GM12878 (cell line): ENCODE data around the gene VSTM2B. TPM values are rescaled to one million over a fixed set of nuclear protein-coding genes. Genes with fewer than 3 reads are reported as not detected.

ENCODE experiments used
- ATAC-seq: fragments of 200-7000 bp; cut with Tn5 transposase; 3 replicates; pipeline ENCODE4 v1.9.1; 2020; ENCODE audit warnings: mild to moderate bottlenecking, moderate library complexity
- BruUV-seq: library from RNA; stranded (reverse); fragments of 400-500 nt; replicated peaks from 2 replicates; lab custom pipeline; 2021; lab: Mats Ljungman, UMichigan
- CTCF ChIA-PET: fragments of 300-600 bp; sonication (Branson Sonifier 250); formaldehyde crosslinking; extraction: SDS; loops from one replicate; lab custom pipeline; 2021; ENCODE audit warnings: inconsistent platforms; lab: Yijun Ruan, JAX
- POLR2A ChIA-PET: fragments of 350-600 bp; formaldehyde crosslinking; extraction: SDS; loops from one replicate; lab custom pipeline; 2021; ENCODE audit warnings: inconsistent platforms; lab: Charles Lee
- RAD21 ChIA-PET: fragments of 300-600 bp; sonication (Branson Sonifier 250); formaldehyde crosslinking; loops from one replicate; lab custom pipeline; 2023; ENCODE audit warnings: antibody characterized with exemption; ENCODE audit not compliant: unreplicated experiment; lab: Charles Lee
- SMC1A ChIA-PET: fragments of 300-600 bp; sonication (Branson Sonifier 250); formaldehyde crosslinking; loops from one replicate; lab custom pipeline; 2023; ENCODE audit not compliant: unreplicated experiment, uncharacterized antibody; lab: Charles Lee
- DNase-seq: peaks from one replicate; pipeline ENCODE4 v3.0.0-alpha.2; 2011; ENCODE audit warnings: low read depth, low spot score
- FAIRE-seq: peaks from 3 replicates; lab custom pipeline; 2011; peaks lifted over from hg19 to GRCh38; lab: Jason Lieb, UNC
- H2AFZ ChIP-seq: 2 replicates; pipeline ENCODE4 v1.6.0; 2011; ENCODE audit warnings: low read depth, low read length, control low read depth; ENCODE audit not compliant: control insufficient read depth
- H3K27ac ChIP-seq: 2 replicates; pipeline ENCODE4 v1.5.1; 2011; ENCODE audit warnings: control low read depth; ENCODE audit not compliant: control insufficient read depth, insufficient read depth
- H3K27me3 ChIP-seq, 2 experiments: replicated peaks in 1 of 2; 2 replicates each; pipeline versions ENCODE4 v1.6.0 to v1.6.1; 2011; ENCODE audit warnings: low read length in 1 of 2; ENCODE audit not compliant: control insufficient read depth in 2 of 2, insufficient read depth in 2 of 2
- H3K36me3 ChIP-seq, 2 experiments: 2 replicates each; pipeline ENCODE4 v1.5.1; 2011; ENCODE audit warnings: low read length in 1 of 2; ENCODE audit not compliant: control insufficient read depth in 2 of 2, insufficient read depth in 2 of 2
- H3K4me1 ChIP-seq: 2 replicates; pipeline ENCODE4 v1.6.1; 2011; ENCODE audit warnings: mild to moderate bottlenecking, low read length, moderate library complexity, mixed read lengths; ENCODE audit not compliant: control insufficient read depth, insufficient read depth
- H3K4me2 ChIP-seq: 2 replicates; pipeline ENCODE4 v1.6.0; 2011; ENCODE audit warnings: control low read depth; ENCODE audit not compliant: control insufficient read depth, insufficient read depth
- H3K4me3 ChIP-seq: fragments of 200-600 bp; sonication (generic); 2 replicates; pipeline ENCODE4 v1.5.1; 2016
- H3K79me2 ChIP-seq: 2 replicates; pipeline ENCODE4 v1.6.0; 2011; ENCODE audit warnings: low read length; ENCODE audit not compliant: control insufficient read depth, insufficient read depth
- H3K9ac ChIP-seq: 2 replicates; pipeline ENCODE4 v1.8.0; 2011; ENCODE audit warnings: low read length, control low read depth, mixed read lengths; ENCODE audit not compliant: control insufficient read depth, insufficient read depth
- H3K9me3 ChIP-seq: replicated peaks from 3 replicates; pipeline ENCODE4 v1.5.1; 2011; ENCODE audit warnings: mild to moderate bottlenecking, low read length; ENCODE audit not compliant: control insufficient read depth, insufficient read depth
- H4K20me1 ChIP-seq: 2 replicates; pipeline ENCODE4 v1.6.0; 2011; ENCODE audit not compliant: control insufficient read depth, insufficient read depth
- BCL11A ChIP-seq: IDR thresholded peaks from 2 replicates; pipeline ENCODE4 v1.6.1; 2011; ENCODE audit warnings: low read depth, low read length
- BCL3 ChIP-seq: IDR thresholded peaks from 2 replicates; pipeline ENCODE4 v1.6.1; 2011; ENCODE audit warnings: borderline replicate concordance, low read depth, mild to moderate bottlenecking, moderate library complexity, low read length; ENCODE audit not compliant: insufficient read depth, poor library complexity, severe bottlenecking
- BRCA1 ChIP-seq: IDR thresholded peaks from 2 replicates; pipeline ENCODE4 v1.6.1; 2011; ENCODE audit warnings: low read depth, low read length, improper control_type of control experiment
- FOXM1 ChIP-seq: IDR thresholded peaks from 2 replicates; pipeline ENCODE4 v1.6.1; 2012; ENCODE audit warnings: low read depth, mild to moderate bottlenecking, inconsistent platforms, low read length, moderate library complexity
- HSF1 ChIP-seq: fragments of 150-350 bp; IDR thresholded peaks from 2 replicates; pipeline ENCODE4 v1.6.1; 2014; ENCODE audit warnings: mild to moderate bottlenecking, low read depth, low read length
- IKZF1 ChIP-seq: fragments of 450-650 bp; conservative IDR thresholded peaks from 2 replicates; pipeline ENCODE4 v1.6.1; 2017; ENCODE audit warnings: antibody characterized with exemption, mild to moderate bottlenecking
- NFYB ChIP-seq: IDR thresholded peaks from 2 replicates; pipeline ENCODE4 v1.6.1; 2011; ENCODE audit warnings: low read depth, mild to moderate bottlenecking, low read length, improper control_type of control experiment, moderate library complexity; ENCODE audit not compliant: insufficient read depth
- NRF1 ChIP-seq: conservative IDR thresholded peaks from 2 replicates; pipeline ENCODE4 v1.6.1; 2011; ENCODE audit warnings: mild to moderate bottlenecking, low read depth, low read length, improper control_type of control experiment
- POU2F2 ChIP-seq: IDR thresholded peaks from 3 replicates; pipeline ENCODE4 v1.6.1; 2011; ENCODE audit warnings: low read depth, mild to moderate bottlenecking, low read length, borderline replicate concordance
- PRDM15 ChIP-seq: fragments of 450-650 bp; formaldehyde crosslinking; IDR thresholded peaks from 2 replicates; pipeline ENCODE4 v1.4.0; 2020; ENCODE audit warnings: mild to moderate bottlenecking, moderate library complexity
- RB1 ChIP-seq: fragments of 450-650 bp; formaldehyde crosslinking; IDR thresholded peaks from 2 replicates; pipeline ENCODE4 v1.6.1; 2017; ENCODE audit warnings: mild to moderate bottlenecking, borderline replicate concordance
- RELA ChIP-seq: fragments of 450-650 bp; IDR thresholded peaks from 2 replicates; pipeline ENCODE4 v1.8.0; 2014; ENCODE audit warnings: borderline replicate concordance; ENCODE audit not compliant: partially characterized antibody
- RELB ChIP-seq: fragments of 450-650 bp; IDR thresholded peaks from 2 replicates; pipeline ENCODE4 v1.6.1; 2017; ENCODE audit warnings: low read depth, mild to moderate bottlenecking, moderate library complexity
- SIN3A ChIP-seq: IDR thresholded peaks from 2 replicates; pipeline ENCODE4 v1.6.1; 2012; ENCODE audit warnings: low read depth, low read length, improper control_type of control experiment
- ZNF207 ChIP-seq: fragments of 450-650 bp; IDR thresholded peaks from 2 replicates; pipeline ENCODE4 v1.6.1; 2014; ENCODE audit warnings: antibody characterized with exemption, mild to moderate bottlenecking, borderline replicate concordance
- WGBS: methylation state at CpG from one replicate; pipeline ENCODE4 v1.1.6; 2016; ENCODE audit warnings: low lambda C conversion rate; ENCODE audit not compliant: insufficient replicate concordance, insufficient coverage; ENCODE audit errors: missing lambda C conversion rate; 5-methylcytosine and 5-hydroxymethylcytosine counted together
- in situ Hi-C: fragments of 300-500 bp; cut with MboI; formaldehyde crosslinking; loops from 9 replicates; pipeline ENCODE4 v1.14.3; 2018; ENCODE audit warnings: mixed read lengths
- intact Hi-C: fragments of 100-400 bp; cut with micrococcal nuclease; formaldehyde crosslinking; loops from one replicate; pipeline ENCODE4 v1.14.2; 2022; ENCODE audit not compliant: unreplicated experiment
- polyA plus RNA-seq, 11 experiments: library from polyadenylated mRNA; depleted of rRNA in 4 of 11; unstranded in 6 of 11; stranded (reverse) in 5 of 11; fragments of >200 nt; fragmentation: Nextera tagmentation in 4 of 11; fragmentation: Illumina TruSeq in 1 of 11; extraction: Ambion mirVana in 4 of 11; extraction: Trizol in 1 of 11; gene quantifications; 1 replicate in 1 of 11; 2 replicates in 10 of 11; pipeline versions ENCODE4 v1.2.1 to v1.2.3, GENCODE V29; 2011 to 2016; ENCODE audit warnings: inconsistent platforms in 2 of 11, missing spikeins in 2 of 11, low read depth in 1 of 11
- total RNA-seq, 4 experiments: library from RNA; depleted of rRNA in 3 of 4; stranded (reverse); fragments of >200 nt in 3 of 4; fragmentation: Illumina TruSeq in 1 of 4; extraction: Trizol in 1 of 4; gene quantifications; 2 replicates each; pipeline versions ENCODE4 v1.2.1 to v1.2.3, GENCODE V29; 2013 to 2021
- TF ChIP-seq, protein P1 (sequence below): IDR thresholded peaks from 2 replicates; pipeline ENCODE4 v1.6.1; 2012; ENCODE audit warnings: low read depth, low read length, improper control_type of control experiment

The VSTM2B gene
- total and polyA plus RNA-seq, 10 of the 15 experiments (the other 5 are each of a cell fraction or from before 2014, with no cell fraction given): not detected

GRCh38 chr19:29519146-29519545 lies 6.6 kb upstream of the VSTM2B start:
- RAD21 ChIA-PET: no interaction called here
- Histone ChIP-seq H3K9me3 (no peaks in the 10 kb centered on the region), H3K4me2 (no peak overlapping the region), H2AFZ (no peak overlapping the region), H3K9ac (no peak overlapping the region), H3K27ac (no peak overlapping the region), H3K79me2 (no peaks in the 10 kb centered on the region), H3K4me3 (no peak overlapping the region), H3K36me3 (no peaks in the 10 kb centered on the region), H3K4me1 (no peaks in the 10 kb centered on the region), H3K27me3 (peaks cover 0 to 3% of the 10 kb centered on the region in 2 experiments; a peak in 1 of 4 replicates), H4K20me1 (no peaks in the 10 kb centered on the region)
- DNase-seq (no peak), ATAC-seq (no peak), FAIRE-seq (no peak)
- WGBS: 10% methylated on average over 5 of the region's 5 CpGs
- SMC1A ChIA-PET: no interaction called here
- in situ Hi-C loops (no loop called here), intact Hi-C loops (no loop called here)
- POLR2A ChIA-PET: no interaction called here
- CTCF ChIA-PET: no interaction called here
- no TSS peak for BruUV-seq
- TF ChIP-seq BCL11A (no peak), RELA (no peak), NRF1 (no peak), POU2F2 (no peak), BRCA1 (no peak), RB1 (no peak), ZNF207 (no peak), SIN3A (no peak), RELB (no peak), NFYB (no peak), IKZF1 (no peak), PRDM15 (CRISPR knock-in tag) (no peak), BCL3 (no peak), HSF1 (no peak), FOXM1 (no peak)
- TF ChIP-seq, protein P1, sequence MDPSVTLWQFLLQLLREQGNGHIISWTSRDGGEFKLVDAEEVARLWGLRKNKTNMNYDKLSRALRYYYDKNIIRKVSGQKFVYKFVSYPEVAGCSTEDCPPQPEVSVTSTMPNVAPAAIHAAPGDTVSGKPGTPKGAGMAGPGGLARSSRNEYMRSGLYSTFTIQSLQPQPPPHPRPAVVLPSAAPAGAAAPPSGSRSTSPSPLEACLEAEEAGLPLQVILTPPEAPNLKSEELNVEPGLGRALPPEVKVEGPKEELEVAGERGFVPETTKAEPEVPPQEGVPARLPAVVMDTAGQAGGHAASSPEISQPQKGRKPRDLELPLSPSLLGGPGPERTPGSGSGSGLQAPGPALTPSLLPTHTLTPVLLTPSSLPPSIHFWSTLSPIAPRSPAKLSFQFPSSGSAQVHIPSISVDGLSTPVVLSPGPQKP: no peak
